K562 (cell line): ENCODE measurements around the gene KIFC3. TPM values are rescaled to one million over a fixed set of nuclear protein-coding genes. Genes with fewer than 3 reads are reported as not detected.

Experiments
- BCLAF1 ChIP-seq, 2 experiments: fragments of 450-650 bp in 1 of 2; IDR thresholded peaks; 2 replicates each; pipeline ENCODE4 v1.6.1; 2011 to 2017; ENCODE audit warnings: low read depth in 2 of 2, antibody characterized with exemption in 1 of 2, borderline replicate concordance in 1 of 2, low read length in 1 of 2, mild to moderate bottlenecking in 1 of 2, mixed read lengths in 1 of 2; ENCODE audit not compliant: control insufficient read depth in 1 of 2
- CEBPG ChIP-seq, 3 experiments: fragments of 200-800 bp in 1 of 3; sonication (Bioruptor generic) in 1 of 3; sonication (generic) in 1 of 3; formaldehyde crosslinking in 1 of 3; IDR thresholded peaks in 2 of 3; conservative IDR thresholded peaks in 1 of 3; 2 replicates each; pipeline versions ENCODE4 v1.6.1 to v1.8.0; 2016 to 2022; ENCODE audit warnings: missing compliant biosample characterization in 2 of 3, missing genetic modification characterization in 2 of 3, mild to moderate bottlenecking in 1 of 3, missing genetic modification reagents in 1 of 3
- CHD1 ChIP-seq: fragments of 200-600 bp; sonication (generic); IDR thresholded peaks from one replicate; pipeline ENCODE4 v1.6.1; 2012; ENCODE audit warnings: mild to moderate bottlenecking, moderate library complexity, low read length, inconsistent platforms
- HINFP ChIP-seq: fragments of 450-650 bp; conservative IDR thresholded peaks from 2 replicates; pipeline ENCODE4 v1.6.1; 2016; ENCODE audit warnings: missing genetic modification characterization, low read depth, mild to moderate bottlenecking, control low read depth, missing compliant biosample characterization
- IRF1 ChIP-seq: sonication (generic); formaldehyde crosslinking; IDR thresholded peaks from 2 replicates; pipeline ENCODE4 v1.8.0; 2022; ENCODE audit warnings: missing genetic modification reagents, mild to moderate bottlenecking, borderline replicate concordance
- KLF10 ChIP-seq: fragments of 250-450 bp; sonication (Bioruptor Pico); IDR thresholded peaks from 2 replicates; pipeline ENCODE4 v1.6.1; 2021; ENCODE audit warnings: matching md5 sums
- MXD1 ChIP-seq: fragments of 250-450 bp; sonication (Bioruptor Pico); IDR thresholded peaks from 2 replicates; pipeline ENCODE4 v1.8.0; 2021; ENCODE audit warnings: borderline replicate concordance, mild to moderate bottlenecking, moderate library complexity; ENCODE audit not compliant: poor library complexity, severe bottlenecking
- RBM39 ChIP-seq: fragments of 200-400 bp; formaldehyde crosslinking; optimal IDR thresholded peaks from 2 replicates; pipeline ENCODE3; 2018; ENCODE audit warnings: low read depth, low read length
- SNAPC5 ChIP-seq: fragments of 250-450 bp; sonication (Bioruptor Pico); IDR thresholded peaks from 2 replicates; pipeline ENCODE4 v1.8.0; 2021; ENCODE audit warnings: moderate library complexity, mild to moderate bottlenecking, inconsistent platforms
- SRSF1 ChIP-seq: fragments of 200-400 bp; formaldehyde crosslinking; IDR thresholded peaks from 2 replicates; pipeline ENCODE4 v1.6.1; 2017; ENCODE audit warnings: mild to moderate bottlenecking, low read depth, low read length, moderate library complexity
- TAF9B ChIP-seq: fragments of 450-650 bp; IDR thresholded peaks from 2 replicates; pipeline ENCODE4 v1.6.1; 2018; ENCODE audit warnings: mild to moderate bottlenecking; ENCODE audit not compliant: partially characterized antibody
- TCF3 ChIP-seq: sonication (generic); formaldehyde crosslinking; IDR thresholded peaks from 2 replicates; pipeline ENCODE4 v1.4.0; 2020; ENCODE audit warnings: mild to moderate bottlenecking, missing genetic modification reagents
- TEAD4 ChIP-seq, 2 experiments: sonication (generic) in 1 of 2; formaldehyde crosslinking in 1 of 2; IDR thresholded peaks; 2 replicates each; pipeline versions ENCODE4 v1.6.1 to v1.8.0; 2012 to 2022; ENCODE audit warnings: borderline replicate concordance in 1 of 2, inconsistent platforms in 1 of 2, low read length in 1 of 2, mild to moderate bottlenecking in 1 of 2, missing genetic modification reagents in 1 of 2
- ZBTB17 ChIP-seq: fragments of 450-650 bp; formaldehyde crosslinking; IDR thresholded peaks from 2 replicates; pipeline ENCODE4 v1.4.0; 2020; ENCODE audit warnings: mild to moderate bottlenecking
- ZKSCAN8 ChIP-seq: fragments of 200-800 bp; sonication (Bioruptor generic); IDR thresholded peaks from 2 replicates; pipeline ENCODE4 v1.6.1; 2016; ENCODE audit warnings: missing genetic modification characterization, missing compliant biosample characterization
- polyA plus RNA-seq, 8 experiments: library from polyadenylated mRNA; depleted of rRNA in 4 of 8; stranded (reverse) in 5 of 8; unstranded in 3 of 8; fragments of >200 nt; fragmentation: Nextera tagmentation in 2 of 8; fragmentation: Illumina TruSeq in 1 of 8; extraction: Ambion mirVana in 2 of 8; extraction: Trizol in 1 of 8; gene quantifications; 2 replicates each; pipeline versions ENCODE4 v1.2.1 to v1.2.3, GENCODE V29; 2011 to 2014; ENCODE audit warnings: inconsistent platforms in 1 of 8, missing spikeins in 1 of 8
- total RNA-seq, 7 experiments: library from RNA; depleted of rRNA in 6 of 7; stranded (reverse); fragments of >200 nt in 6 of 7; fragmentation: Illumina TruSeq in 2 of 7; extraction: Trizol in 2 of 7; gene quantifications; 2 replicates each; pipeline versions ENCODE4 v1.2.1 to v1.2.3, GENCODE V29; 2011 to 2021; ENCODE audit warnings: low replicate concordance in 1 of 7

The KIFC3 gene
- total and polyA plus RNA-seq, 9 of the 15 experiments (the other 6 are each of a cell fraction or from before 2014, with no cell fraction given), result 0.23 to 105 (median 26.2) TPM

DNA sequence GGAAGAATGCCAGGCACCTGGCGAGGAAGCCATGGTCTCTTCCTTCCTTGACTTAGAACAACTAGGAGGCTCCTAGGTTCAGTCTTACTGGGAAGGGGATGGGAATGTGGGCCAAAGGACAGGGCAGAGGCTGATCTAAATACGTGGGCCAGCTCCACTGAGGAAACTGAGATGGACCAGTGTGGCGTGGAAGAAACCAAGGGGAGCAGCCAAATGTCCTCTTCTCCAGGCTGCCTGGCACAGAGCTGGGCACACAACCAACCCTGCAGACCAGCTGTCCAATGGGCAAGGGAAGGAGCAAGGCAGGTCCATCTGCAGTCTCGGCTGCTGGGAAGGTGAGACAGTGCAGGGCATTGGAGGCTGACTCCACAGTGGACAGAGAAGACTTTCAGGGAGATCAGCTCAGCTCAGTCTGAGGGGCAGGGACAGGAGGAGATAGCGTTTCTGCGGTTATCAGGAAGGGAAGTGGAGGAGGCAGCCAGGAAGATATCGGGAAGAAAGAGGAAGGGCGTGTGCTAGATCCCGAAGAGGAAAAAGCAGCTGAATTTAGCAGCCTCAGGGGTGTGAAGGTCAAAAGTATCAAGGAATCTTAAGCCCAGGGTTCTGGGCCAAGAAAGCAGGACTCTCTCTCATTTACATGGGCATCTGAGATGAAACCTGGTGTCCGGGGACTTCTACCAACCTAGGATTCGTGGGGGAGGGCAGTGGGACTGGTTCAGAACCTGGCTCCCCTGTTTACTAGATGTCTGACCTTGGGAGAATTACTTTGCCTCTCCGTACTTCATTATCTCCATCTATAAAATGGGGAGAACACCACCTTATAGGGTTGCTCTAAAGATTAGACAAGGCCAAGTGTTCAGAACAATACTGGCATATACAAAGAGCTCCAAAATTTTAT is 1.8 kb downstream of the KIFC3 start (continued):
- TF ChIP-seq CEBPG (CRISPR knock-in tag; IDR thresholded peaks at IDR 0.05) (no peak), CEBPG (tag; conservative IDR thresholded peaks at IDR 0.05 in 1 of 2, IDR thresholded peaks at IDR 0.05 in 1 of 2) (no peak), TAF9B (no peak), CHD1 (peak; percentile 42), KLF10 (CRISPR knock-in tag) (no peak), SNAPC5 (CRISPR knock-in tag) (no peak), RBM39 (no peak), BCLAF1 (IDR thresholded peaks at IDR 0.05; ENCODE audit: borderline replicate concordance in 1 of 2, control insufficient read depth in 1 of 2, low read depth in 2 of 2, low read length in 1 of 2) (no peak), ZBTB17 (CRISPR knock-in tag) (no peak), MXD1 (no peak), ZKSCAN8 (CRISPR knock-in tag) (no peak), IRF1 (no peak), HINFP (tag) (no peak), SRSF1 (no peak), TEAD4 (IDR thresholded peaks at IDR 0.05; ENCODE audit: low read length) (peak; percentile 46; the same call in 1 of the 2 replicates), TEAD4 (CRISPR knock-in tag; IDR thresholded peaks at IDR 0.05; ENCODE audit: borderline replicate concordance) (no peak), TCF3 (CRISPR knock-in tag) (peak; percentile 74)
